PC-3 (cell line): Measurements from ENCODE around the gene PRPF19. TPM values are rescaled to one million over a fixed set of nuclear protein-coding genes. Genes with fewer than 3 reads are reported as not detected.

ENCODE experiments used
- ATAC-seq: fragments of 200-7000 bp; cut with Tn5 transposase; 2 replicates; pipeline ENCODE4 v1.9.1; 2020; ENCODE audit warnings: mild to moderate bottlenecking, moderate library complexity
- BruUV-seq: library from RNA; stranded (reverse); fragments of 400-500 nt; replicated peaks from 2 replicates; lab custom pipeline; 2021; lab: Mats Ljungman, UMichigan
- CTCF ChIA-PET: fragments of 300-600 bp; sonication (Branson Sonifier 250); formaldehyde crosslinking; loops from one replicate; lab custom pipeline; 2022; ENCODE audit warnings: antibody characterized with exemption; lab: Charles Lee
- POLR2A ChIA-PET: fragments of 300-600 bp; sonication (Branson Sonifier 250); formaldehyde crosslinking; loops from one replicate; lab custom pipeline; 2022; ENCODE audit warnings: antibody characterized with exemption; ENCODE audit not compliant: unreplicated experiment; lab: Charles Lee
- DNase-seq: peaks from one replicate; pipeline ENCODE4 v3.0.0-alpha.2; 2015
- H2AFZ ChIP-seq: fragments of 300-600 bp; sonication (generic); 2 replicates; pipeline ENCODE4 v1.6.0; 2016; ENCODE audit warnings: antibody characterized with exemption, low read length
- H3F3A ChIP-seq: fragments of 300-600 bp; sonication (generic); one replicate; pipeline ENCODE4 v1.6.0; 2017; ENCODE audit warnings: antibody characterized with exemption, low read length, control low read depth, mild to moderate bottlenecking; ENCODE audit not compliant: unreplicated experiment
- H3K27ac ChIP-seq: fragments of 300-600 bp; sonication (generic); 2 replicates; pipeline ENCODE4 v1.5.1; 2016; ENCODE audit warnings: mild to moderate bottlenecking, low read length
- H3K27me3 ChIP-seq: fragments of 300-600 bp; sonication (generic); 2 replicates; pipeline ENCODE4 v1.6.1; 2016; ENCODE audit warnings: low read length, mixed read lengths
- H3K36me3 ChIP-seq: fragments of 300-600 bp; sonication (generic); 2 replicates; pipeline ENCODE4 v1.6.1; 2016; ENCODE audit warnings: low read depth, mixed run types, low read length, mixed read lengths
- H3K4me1 ChIP-seq: fragments of 300-600 bp; sonication (generic); 2 replicates; pipeline ENCODE4 v1.5.1; 2016; ENCODE audit warnings: low read length; ENCODE audit not compliant: insufficient read depth
- H3K4me2 ChIP-seq: fragments of 300-600 bp; sonication (generic); 2 replicates; pipeline ENCODE4 v1.6.0; 2016; ENCODE audit warnings: low read length
- H3K4me3 ChIP-seq: fragments of 300-600 bp; sonication (generic); 2 replicates; pipeline ENCODE4 v1.5.1; 2016; ENCODE audit warnings: mild to moderate bottlenecking, low read length, mixed read lengths
- H3K79me2 ChIP-seq: fragments of 300-600 bp; sonication (generic); 2 replicates; pipeline ENCODE4 v1.6.1; 2017; ENCODE audit warnings: low read length, mixed read lengths
- H3K9ac ChIP-seq: fragments of 300-600 bp; sonication (generic); 2 replicates; pipeline ENCODE4 v1.6.0; 2016; ENCODE audit warnings: mild to moderate bottlenecking, low read length
- H3K9me2 ChIP-seq: fragments of 300-600 bp; sonication (generic); replicated peaks from 2 replicates; pipeline ENCODE4 v1.6.1; 2016; ENCODE audit warnings: mixed run types, low read length, mixed read lengths
- H3K9me3 ChIP-seq: fragments of 300-600 bp; sonication (generic); 2 replicates; pipeline ENCODE4 v1.6.1; 2016; ENCODE audit warnings: low read length, mixed read lengths
- H4K20me1 ChIP-seq: fragments of 300-600 bp; sonication (generic); 2 replicates; pipeline ENCODE4 v1.6.1; 2016; ENCODE audit warnings: low read length, mixed read lengths
- CTCF ChIP-seq: fragments of 300-600 bp; sonication (generic); conservative IDR thresholded peaks from 2 replicates; pipeline ENCODE4 v1.5.1; 2017; ENCODE audit warnings: antibody characterized with exemption, low read depth, mild to moderate bottlenecking, low read length
- EZH2 ChIP-seq: fragments of 300-600 bp; sonication (generic); IDR thresholded peaks from one replicate; pipeline ENCODE4 v1.6.1; 2017; ENCODE audit warnings: antibody characterized with exemption, mild to moderate bottlenecking, low read length; ENCODE audit not compliant: unreplicated experiment
- EZH2phosphoT487 ChIP-seq: fragments of 300-600 bp; sonication (generic); IDR thresholded peaks from 2 replicates; pipeline ENCODE4 v1.6.1; 2018; ENCODE audit warnings: mild to moderate bottlenecking, antibody characterized with exemption, low read length, borderline replicate concordance
- intact Hi-C: fragments of 100-400 bp; cut with micrococcal nuclease; formaldehyde crosslinking; loops from 2 replicates; pipeline ENCODE4 v1.9.0; 2023
- total RNA-seq: library from RNA; depleted of rRNA; stranded (reverse); fragments of >200 nt; gene quantifications from 2 replicates; pipeline ENCODE4 v1.2.3, GENCODE V29; 2014; rRNA removed

PRPF19 gene
- total RNA-seq, 1 experiment from 2014 or later: 165 TPM

- no peaks in the 10 kb centered on the region for H3F3A ChIP-seq
- intact Hi-C loops: no loop called here
- peak within 1 kb of the TSS; percentile 92 for H3K4me2 ChIP-seq
- BruUV-seq: TSS peak; percentile 70
- no peaks in the 10 kb centered on the region for H3K9me2 ChIP-seq
- ATAC-seq (peak; percentile 73), DNase-seq (peak; percentile 98)
- no peaks in the 10 kb centered on the region for H3K36me3 ChIP-seq
- peak within 1 kb of the TSS; percentile 92 for H3K4me3 ChIP-seq
- peaks cover 51% of the 10 kb centered on the region for H3K79me2 ChIP-seq
- no peak for TF ChIP-seq EZH2
- TF ChIP-seq CTCF: no peak
- no peak for TF ChIP-seq EZH2phosphoT487
- ChIA-PET POLR2A (no interaction called here), CTCF (interaction anchor here (1.4 to 2.1 kb wide), 2 partner anchors 46 to 57 kb away, joined by 4 to 10 read pairs; no protein-coding TSS in a partner anchor)
- peaks cover 31% of the 10 kb centered on the region for H3K4me1 ChIP-seq
- H3K27ac ChIP-seq: peak within 1 kb of the TSS; percentile 59
- H2AFZ ChIP-seq: peak within 1 kb of the TSS; percentile 70
- peak within 1 kb of the TSS; percentile 98 for H3K9ac ChIP-seq
- no peaks in the 10 kb centered on the region for H3K27me3 ChIP-seq
- peaks cover 15% of the 10 kb centered on the region for H4K20me1 ChIP-seq
- H3K9me3 ChIP-seq: no peaks in the 10 kb centered on the region
These were observed 64.4 kb downstream of the PRPF19 start, which contains the start of gene CCDC86 for GRCh38 chr11:60841797-60842667. Gene CCDC86 (plus strand): TSS chr11:60842113. CDS start chr11:60842125, 12 bp downstream.

Other genes starting within 250 kb of the PRPF19 start
- gene MS4A8, start 207.0 kb downstream of the PRPF19 start, total RNA-seq: not detected in 2 replicates
- gene MS4A18, start 181.9 kb downstream of the PRPF19 start, total RNA-seq: not detected in 2 replicates
- gene MS4A15, start 149.7 kb downstream of the PRPF19 start, total RNA-seq: not detected in 2 replicates
- not detected in 2 replicates for gene MS4A10, start 121.3 kb downstream of the PRPF19 start, total RNA-seq
- 67.9 and 108 TPM in 2 replicates for gene CCDC86, start 64.5 kb downstream of the PRPF19 start, total RNA-seq
- 0.06 TPM in 1 of 2 replicates, not detected in the other for gene PTGDR2, start 50.6 kb downstream of the PRPF19 start, total RNA-seq
- not detected in 2 replicates for gene ZP1, start 39.0 kb downstream of the PRPF19 start, total RNA-seq
- gene TMEM109, start 7.6 kb upstream of the PRPF19 start, total RNA-seq: 165 and 202 TPM in 2 replicates
- 84.2 and 88.1 TPM in 2 replicates for gene TMEM132A, start 17.9 kb upstream of the PRPF19 start, total RNA-seq
- not detected in 2 replicates for gene SLC15A3, start 45.6 kb upstream of the PRPF19 start, total RNA-seq
- gene CD6, start 65.1 kb upstream of the PRPF19 start, total RNA-seq: not detected in 2 replicates
- 0.11 and 0.12 TPM in 2 replicates for gene CD5, start 195.9 kb upstream of the PRPF19 start, total RNA-seq